ENCODE measurements around the gene PIGT.

PIGT gene

DNA sequence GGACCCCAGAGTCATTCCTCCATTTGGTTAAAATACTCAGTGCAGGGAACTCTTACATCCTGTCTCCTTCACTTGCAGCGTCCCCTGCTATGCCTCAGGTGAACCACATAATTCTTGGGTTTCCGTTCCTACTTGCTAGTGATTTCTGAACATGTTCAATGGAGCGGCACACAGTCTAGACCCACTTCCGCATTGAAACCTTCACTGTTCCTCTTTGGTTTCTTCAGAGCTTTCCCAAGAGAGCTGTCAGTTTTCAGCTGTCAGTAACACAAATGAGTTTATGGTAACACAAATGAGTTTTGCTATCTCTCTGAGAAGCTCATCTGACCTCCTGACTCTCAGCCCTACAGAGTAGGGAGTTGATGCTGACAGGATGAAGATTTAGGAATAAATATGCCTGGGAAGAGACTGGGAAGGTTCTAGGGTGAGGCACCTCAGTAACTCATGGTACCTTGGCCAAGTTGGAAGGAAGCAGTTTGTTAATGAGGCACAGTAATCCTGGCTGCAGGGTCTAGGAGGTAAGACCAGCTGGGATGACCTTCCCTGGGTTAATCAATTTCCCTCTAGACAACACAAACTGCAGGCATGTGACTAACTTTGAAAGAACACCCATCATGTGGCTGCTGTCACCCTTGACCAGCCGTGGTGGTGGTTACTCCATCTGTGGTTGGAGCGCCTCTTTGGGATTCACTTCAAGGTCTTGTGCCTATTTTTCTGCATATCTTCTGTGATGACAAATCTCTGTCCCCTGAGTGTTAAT, 47.5 kb upstream of the PIGT start:
- TF ChIP-seq SIN3A (IDR thresholded peaks at IDR 0.05; ENCODE audit: borderline replicate concordance, insufficient read depth, low read length) (no peak), FOXP2 (optimal IDR thresholded peaks at IDR 0.05; ENCODE audit: borderline replicate concordance, extremely low read depth, extremely low read length, insufficient read depth) (no peak), TAF1 (IDR thresholded peaks at IDR 0.05; ENCODE audit: borderline replicate concordance, insufficient read depth, low read length) (no peak), POLR2AphosphoS5 (IDR thresholded peaks at IDR 0.05; ENCODE audit: low read depth, low read length) (no peak)
- TF ChIP-seq, protein P1, sequence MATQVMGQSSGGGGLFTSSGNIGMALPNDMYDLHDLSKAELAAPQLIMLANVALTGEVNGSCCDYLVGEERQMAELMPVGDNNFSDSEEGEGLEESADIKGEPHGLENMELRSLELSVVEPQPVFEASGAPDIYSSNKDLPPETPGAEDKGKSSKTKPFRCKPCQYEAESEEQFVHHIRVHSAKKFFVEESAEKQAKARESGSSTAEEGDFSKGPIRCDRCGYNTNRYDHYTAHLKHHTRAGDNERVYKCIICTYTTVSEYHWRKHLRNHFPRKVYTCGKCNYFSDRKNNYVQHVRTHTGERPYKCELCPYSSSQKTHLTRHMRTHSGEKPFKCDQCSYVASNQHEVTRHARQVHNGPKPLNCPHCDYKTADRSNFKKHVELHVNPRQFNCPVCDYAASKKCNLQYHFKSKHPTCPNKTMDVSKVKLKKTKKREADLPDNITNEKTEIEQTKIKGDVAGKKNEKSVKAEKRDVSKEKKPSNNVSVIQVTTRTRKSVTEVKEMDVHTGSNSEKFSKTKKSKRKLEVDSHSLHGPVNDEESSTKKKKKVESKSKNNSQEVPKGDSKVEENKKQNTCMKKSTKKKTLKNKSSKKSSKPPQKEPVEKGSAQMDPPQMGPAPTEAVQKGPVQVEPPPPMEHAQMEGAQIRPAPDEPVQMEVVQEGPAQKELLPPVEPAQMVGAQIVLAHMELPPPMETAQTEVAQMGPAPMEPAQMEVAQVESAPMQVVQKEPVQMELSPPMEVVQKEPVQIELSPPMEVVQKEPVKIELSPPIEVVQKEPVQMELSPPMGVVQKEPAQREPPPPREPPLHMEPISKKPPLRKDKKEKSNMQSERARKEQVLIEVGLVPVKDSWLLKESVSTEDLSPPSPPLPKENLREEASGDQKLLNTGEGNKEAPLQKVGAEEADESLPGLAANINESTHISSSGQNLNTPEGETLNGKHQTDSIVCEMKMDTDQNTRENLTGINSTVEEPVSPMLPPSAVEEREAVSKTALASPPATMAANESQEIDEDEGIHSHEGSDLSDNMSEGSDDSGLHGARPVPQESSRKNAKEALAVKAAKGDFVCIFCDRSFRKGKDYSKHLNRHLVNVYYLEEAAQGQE (IDR thresholded peaks at IDR 0.05; ENCODE audit: insufficient read depth in 1 of 2, low read depth in 2 of 2, low read length in 2 of 2) = no peak

DNA sequence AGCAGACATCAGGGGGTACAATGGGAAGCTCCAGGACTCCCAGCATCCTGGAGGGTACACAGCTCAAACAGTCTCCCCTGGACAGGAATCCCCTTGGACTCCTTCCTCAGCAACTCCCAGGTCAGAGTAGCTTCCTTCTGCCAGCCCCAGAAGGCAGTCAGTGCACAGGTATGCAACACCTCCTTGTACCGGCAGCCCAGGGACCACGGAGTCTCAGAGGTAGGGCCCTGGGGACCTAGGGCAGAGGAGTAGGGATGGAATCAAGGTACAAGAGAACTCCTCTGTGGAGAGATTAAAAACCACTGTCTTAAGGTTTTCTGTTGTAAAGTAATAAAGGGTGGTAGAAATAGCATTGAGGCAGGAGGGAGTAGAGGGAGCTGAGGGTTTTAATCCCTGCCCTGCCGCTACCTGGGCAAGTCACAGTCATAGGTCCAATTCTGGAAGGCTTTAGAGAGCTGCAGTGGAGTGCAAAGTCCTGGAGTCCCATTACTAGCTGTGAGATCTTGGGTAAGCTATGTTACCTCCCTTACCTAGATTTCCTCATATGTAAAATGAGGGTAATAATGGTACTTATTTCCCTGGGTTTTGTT, 45.3 kb upstream of the PIGT start:
- TF ChIP-seq, protein P1 (IDR thresholded peaks at IDR 0.05; ENCODE audit: insufficient read depth in 1 of 2, low read depth in 2 of 2, low read length in 2 of 2) = no peak
- TF ChIP-seq TAF1 (IDR thresholded peaks at IDR 0.05; ENCODE audit: borderline replicate concordance, insufficient read depth, low read length) (no peak), POLR2AphosphoS5 (IDR thresholded peaks at IDR 0.05; ENCODE audit: low read depth, low read length) (no peak), SIN3A (IDR thresholded peaks at IDR 0.05; ENCODE audit: borderline replicate concordance, insufficient read depth, low read length) (no peak), FOXP2 (optimal IDR thresholded peaks at IDR 0.05; ENCODE audit: borderline replicate concordance, extremely low read depth, extremely low read length, insufficient read depth) (no peak)

DNA sequence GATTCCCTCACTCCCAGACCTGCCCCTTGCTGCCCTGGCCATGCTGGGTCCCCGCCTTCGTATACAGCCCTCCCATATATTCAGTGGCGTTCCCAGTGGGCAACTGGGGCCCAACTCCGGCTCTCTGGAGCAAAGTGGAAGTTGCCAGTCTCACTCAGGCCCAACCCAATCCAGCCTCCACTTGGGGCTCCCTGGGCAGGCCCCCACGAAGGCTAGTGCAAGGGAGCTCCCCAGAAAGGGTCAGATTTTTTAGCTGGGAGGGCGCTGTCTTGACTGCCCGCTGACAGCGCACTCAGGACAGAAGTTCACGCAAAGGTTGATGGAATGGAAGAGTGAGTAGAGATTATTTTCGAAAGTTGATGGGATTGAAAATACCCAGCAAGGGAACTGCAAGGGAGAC, 43.7 kb upstream of the PIGT start:
- no peak for TF ChIP-seq FOXP2 (optimal IDR thresholded peaks at IDR 0.05; ENCODE audit: borderline replicate concordance, extremely low read depth, extremely low read length, insufficient read depth)
- no peak for TF ChIP-seq POLR2AphosphoS5 (IDR thresholded peaks at IDR 0.05; ENCODE audit: low read depth, low read length)
- TF ChIP-seq SIN3A (IDR thresholded peaks at IDR 0.05; ENCODE audit: borderline replicate concordance, insufficient read depth, low read length) = no peak
- no peak for TF ChIP-seq TAF1 (IDR thresholded peaks at IDR 0.05; ENCODE audit: borderline replicate concordance, insufficient read depth, low read length)
- TF ChIP-seq, protein P1 (IDR thresholded peaks at IDR 0.05; ENCODE audit: insufficient read depth in 1 of 2, low read depth in 2 of 2, low read length in 2 of 2) = no peak

DNA sequence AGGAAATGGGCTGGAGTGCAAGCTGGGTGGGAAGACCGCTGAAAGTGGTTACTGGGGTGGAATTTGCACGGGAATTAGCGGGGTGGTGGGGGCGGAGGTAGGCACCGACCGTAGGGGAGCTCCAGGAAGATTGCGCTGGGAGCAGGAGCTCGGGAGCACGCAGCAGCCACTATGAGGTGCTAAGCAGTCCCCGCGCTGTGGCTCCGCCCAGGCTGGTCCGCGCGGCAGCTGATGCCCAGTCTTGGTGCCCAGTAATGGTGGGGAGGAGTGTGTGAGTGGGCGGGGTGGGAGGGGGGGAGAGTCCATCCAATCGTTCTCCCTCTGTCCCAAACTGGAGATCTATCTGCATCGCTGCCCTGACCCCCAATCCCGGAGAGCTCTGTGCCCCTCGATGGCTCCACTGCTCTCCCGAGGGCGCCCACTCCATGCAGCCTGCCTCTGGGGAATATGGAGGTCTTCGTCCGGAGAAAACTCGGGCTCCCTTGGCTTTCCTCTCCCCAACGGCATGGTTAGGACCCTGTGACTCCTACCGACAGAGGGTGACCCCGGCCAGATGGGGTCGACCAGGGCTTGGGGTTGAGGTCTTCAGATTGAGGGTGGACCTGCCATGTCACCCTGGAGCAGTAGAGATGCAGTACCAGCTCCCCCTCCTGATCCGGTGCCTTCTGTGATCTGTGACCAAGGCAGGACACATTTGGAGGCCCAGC, 43.1 kb upstream of the PIGT start:
- TF ChIP-seq SIN3A (IDR thresholded peaks at IDR 0.05; ENCODE audit: borderline replicate concordance, insufficient read depth, low read length) = no peak
- no peak for TF ChIP-seq POLR2AphosphoS5 (IDR thresholded peaks at IDR 0.05; ENCODE audit: low read depth, low read length)
- TF ChIP-seq TAF1 (IDR thresholded peaks at IDR 0.05; ENCODE audit: borderline replicate concordance, insufficient read depth, low read length) = no peak
- TF ChIP-seq FOXP2 (optimal IDR thresholded peaks at IDR 0.05; ENCODE audit: borderline replicate concordance, extremely low read depth, extremely low read length, insufficient read depth) = no peak
- TF ChIP-seq, protein P1 (IDR thresholded peaks at IDR 0.05; ENCODE audit: insufficient read depth in 1 of 2, low read depth in 2 of 2, low read length in 2 of 2) = no peak

Measured in PFSK-1 (cell line).